ENCODE data around the gene ENDOV. TPM values are rescaled to one million over a fixed set of nuclear protein-coding genes. Genes with fewer than 3 reads are reported as not detected.

Gene ENDOV
- polyA plus RNA-seq, 1 donor (not counting 4 experiments of a cell fraction or from before 2014, with no cell fraction given), result 10.9 TPM

DNA sequence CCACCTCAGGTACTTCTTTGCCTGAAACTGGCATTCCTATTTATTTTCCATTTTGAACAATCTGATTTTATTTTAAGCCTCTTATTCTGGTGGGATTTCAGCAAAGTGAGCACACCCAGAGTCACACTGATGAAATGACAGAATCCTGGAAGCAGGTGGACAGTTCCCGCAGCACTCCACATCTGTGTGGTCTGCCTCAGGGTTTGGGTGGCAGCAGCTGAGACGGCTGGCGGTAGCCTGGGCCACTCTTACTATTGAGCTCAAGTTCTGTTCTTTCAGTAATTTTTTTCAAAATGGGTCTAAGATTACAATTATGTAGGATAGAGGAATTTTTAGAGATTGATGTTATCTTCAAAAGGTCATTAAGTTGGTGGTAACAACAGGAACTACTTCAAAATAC is 32.5 kb upstream of the ENDOV start:
- no peaks in the 10 kb centered on the region for H3K27me3 ChIP-seq (ENCODE audit: control insufficient read depth, extremely low read depth, insufficient read depth, low read length)
- no peaks in the 10 kb centered on the region for H3K9me1 ChIP-seq (ENCODE audit: control insufficient read depth, extremely low read depth, insufficient read depth, low read length)
- H3K79me2 ChIP-seq (ENCODE audit: control insufficient read depth, insufficient read depth, low read length), result no peaks in the 10 kb centered on the region
- no peak overlapping the region for H3K4me2 ChIP-seq (ENCODE audit: control insufficient read depth, extremely low read depth, insufficient read depth, low read depth, low read length)
- H3K9ac ChIP-seq (ENCODE audit: control insufficient read depth, extremely low read depth, insufficient read depth, low read length), result no peak overlapping the region
- H3K36me3 ChIP-seq (ENCODE audit: control insufficient read depth in 2 of 2, extremely low read depth in 1 of 2, insufficient read depth in 2 of 2, low read length in 2 of 2), result peaks cover 45 to 54% of the 10 kb centered on the region in 2 experiments
- H3K4me3 ChIP-seq (ENCODE audit: control insufficient read depth in 2 of 3, extremely low read depth in 1 of 3, insufficient read depth in 2 of 3, low read depth in 1 of 3, low read length in 3 of 3), result no peak overlapping the region
- TF ChIP-seq, protein P1, sequence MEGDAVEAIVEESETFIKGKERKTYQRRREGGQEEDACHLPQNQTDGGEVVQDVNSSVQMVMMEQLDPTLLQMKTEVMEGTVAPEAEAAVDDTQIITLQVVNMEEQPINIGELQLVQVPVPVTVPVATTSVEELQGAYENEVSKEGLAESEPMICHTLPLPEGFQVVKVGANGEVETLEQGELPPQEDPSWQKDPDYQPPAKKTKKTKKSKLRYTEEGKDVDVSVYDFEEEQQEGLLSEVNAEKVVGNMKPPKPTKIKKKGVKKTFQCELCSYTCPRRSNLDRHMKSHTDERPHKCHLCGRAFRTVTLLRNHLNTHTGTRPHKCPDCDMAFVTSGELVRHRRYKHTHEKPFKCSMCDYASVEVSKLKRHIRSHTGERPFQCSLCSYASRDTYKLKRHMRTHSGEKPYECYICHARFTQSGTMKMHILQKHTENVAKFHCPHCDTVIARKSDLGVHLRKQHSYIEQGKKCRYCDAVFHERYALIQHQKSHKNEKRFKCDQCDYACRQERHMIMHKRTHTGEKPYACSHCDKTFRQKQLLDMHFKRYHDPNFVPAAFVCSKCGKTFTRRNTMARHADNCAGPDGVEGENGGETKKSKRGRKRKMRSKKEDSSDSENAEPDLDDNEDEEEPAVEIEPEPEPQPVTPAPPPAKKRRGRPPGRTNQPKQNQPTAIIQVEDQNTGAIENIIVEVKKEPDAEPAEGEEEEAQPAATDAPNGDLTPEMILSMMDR (optimal IDR thresholded peaks at IDR 0.05 in 1 of 3, IDR thresholded peaks at IDR 0.05 in 1 of 3, conservative IDR thresholded peaks at IDR 0.05 in 1 of 3; ENCODE audit: extremely low read depth in 1 of 3, insufficient read depth in 2 of 3, low read length in 3 of 3), result no peak
- TF ChIP-seq EZH2 (IDR thresholded peaks at IDR 0.05; ENCODE audit: low read length), result no peak
- H3K27ac ChIP-seq (ENCODE audit: control insufficient read depth, insufficient read depth, low read length), result no peak overlapping the region
- FAIRE-seq (no peak), DNase-seq (ENCODE audit: low read depth, low spot score) (no peak)
- dilution Hi-C loops (cut with MboI; ENCODE audit: extremely low pct_ligation_motif_present, low sequenced_read_pairs), result no loop called here
- no peak overlapping the region for H2AFZ ChIP-seq (ENCODE audit: control insufficient read depth, low read length)
- no peaks in the 10 kb centered on the region for H3K4me1 ChIP-seq (ENCODE audit: control insufficient read depth, extremely low read depth, insufficient read depth, low read length)
- H3K9me3 ChIP-seq (ENCODE audit: control insufficient read depth, low read depth, low read length), result no peaks in the 10 kb centered on the region
- H4K20me1 ChIP-seq (ENCODE audit: control insufficient read depth, extremely low read depth, insufficient read depth, low read length), result no peaks in the 10 kb centered on the region

DNA sequence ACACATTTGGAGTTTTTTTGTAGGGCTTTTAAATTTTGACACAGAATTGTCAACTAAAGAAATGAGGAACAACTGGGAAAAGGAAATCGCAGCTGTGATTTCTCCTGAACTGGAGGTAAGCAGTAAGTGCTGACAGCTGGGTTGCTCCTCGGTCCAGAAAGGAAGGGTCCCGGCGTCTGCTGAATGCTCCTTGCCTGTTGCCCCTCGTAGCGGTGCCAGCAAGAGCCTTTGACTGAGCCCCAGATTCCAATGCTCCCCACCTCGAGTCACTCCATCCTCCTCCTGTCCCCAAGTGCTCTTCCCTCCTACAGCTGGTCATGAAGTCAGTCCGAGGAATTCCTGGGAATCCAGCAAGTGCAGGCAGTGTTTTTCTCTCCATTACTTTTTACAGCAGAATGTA is 32.0 kb upstream of the ENDOV start:
- dilution Hi-C loops (cut with MboI; ENCODE audit: extremely low pct_ligation_motif_present, low sequenced_read_pairs), result no loop called here

More for the DNA sequence above, 32.0 kb upstream of the ENDOV start:
- FAIRE-seq, result no peak
- Histone ChIP-seq H3K9me3 (ENCODE audit: control insufficient read depth, low read depth, low read length) (no peaks in the 10 kb centered on the region), H3K27me3 (ENCODE audit: control insufficient read depth, extremely low read depth, insufficient read depth, low read length) (no peaks in the 10 kb centered on the region), H3K9me1 (ENCODE audit: control insufficient read depth, extremely low read depth, insufficient read depth, low read length) (no peaks in the 10 kb centered on the region), H3K27ac (ENCODE audit: control insufficient read depth, insufficient read depth, low read length) (no peak overlapping the region), H3K9ac (ENCODE audit: control insufficient read depth, extremely low read depth, insufficient read depth, low read length) (no peak overlapping the region), H3K4me1 (ENCODE audit: control insufficient read depth, extremely low read depth, insufficient read depth, low read length) (no peaks in the 10 kb centered on the region), H3K36me3 (ENCODE audit: control insufficient read depth in 2 of 2, extremely low read depth in 1 of 2, insufficient read depth in 2 of 2, low read length in 2 of 2) (peaks cover 45 to 52% of the 10 kb centered on the region in 2 experiments), H4K20me1 (ENCODE audit: control insufficient read depth, extremely low read depth, insufficient read depth, low read length) (no peaks in the 10 kb centered on the region), H3K4me3 (ENCODE audit: control insufficient read depth in 2 of 3, extremely low read depth in 1 of 3, insufficient read depth in 2 of 3, low read depth in 1 of 3, low read length in 3 of 3) (no peak overlapping the region), H3K79me2 (ENCODE audit: control insufficient read depth, insufficient read depth, low read length) (no peaks in the 10 kb centered on the region), H2AFZ (ENCODE audit: control insufficient read depth, low read length) (no peak overlapping the region), H3K4me2 (ENCODE audit: control insufficient read depth, extremely low read depth, insufficient read depth, low read depth, low read length) (no peak overlapping the region)
- TF ChIP-seq, protein P1 (optimal IDR thresholded peaks at IDR 0.05 in 1 of 3, IDR thresholded peaks at IDR 0.05 in 1 of 3, conservative IDR thresholded peaks at IDR 0.05 in 1 of 3; ENCODE audit: extremely low read depth in 1 of 3, insufficient read depth in 2 of 3, low read length in 3 of 3), result no peak
- TF ChIP-seq EZH2 (IDR thresholded peaks at IDR 0.05; ENCODE audit: low read length), result no peak
- no peak for DNase-seq (ENCODE audit: low read depth, low spot score)
